Measurements from ENCODE around the gene OR5T2. TPM values are rescaled to one million over a fixed set of nuclear protein-coding genes. Genes with fewer than 3 reads are reported as not detected.

The OR5T2 gene
- total and polyA plus RNA-seq, 10 donors: not detected

Other genes starting within 250 kb of the OR5T2 start
- not detected for gene OR5F1, start 239.6 kb downstream of the OR5T2 start, total RNA-seq
- not detected for gene OR5F1, start 239.6 kb downstream of the OR5T2 start, polyA plus RNA-seq
- gene OR5AS1, start 206.6 kb downstream of the OR5T2 start, total RNA-seq: not detected
- not detected for gene OR5AS1, start 206.6 kb downstream of the OR5T2 start, polyA plus RNA-seq
- gene OR8I2, start 140.9 kb downstream of the OR5T2 start, total RNA-seq: not detected
- not detected for gene OR8I2, start 140.9 kb downstream of the OR5T2 start, polyA plus RNA-seq
- gene OR8H2, start 130.6 kb downstream of the OR5T2 start, total RNA-seq: not detected
- gene OR8H2, start 130.6 kb downstream of the OR5T2 start, polyA plus RNA-seq: under 1 TPM in 1 of 3 donors, not detected in 2; 0.10 TPM
- gene OR8H3, start 111.9 kb downstream of the OR5T2 start, total RNA-seq: not detected
- gene OR8H3, start 111.9 kb downstream of the OR5T2 start, polyA plus RNA-seq: not detected
- not detected for gene OR8J3, start 94.1 kb downstream of the OR5T2 start, total RNA-seq
- not detected for gene OR8J3, start 94.1 kb downstream of the OR5T2 start, polyA plus RNA-seq
- not detected for gene OR8K5, start 73.9 kb downstream of the OR5T2 start, total RNA-seq
- not detected for gene OR8K5, start 73.9 kb downstream of the OR5T2 start, polyA plus RNA-seq
- gene OR5J2, start 57.6 kb downstream of the OR5T2 start, total RNA-seq: not detected
- gene OR5J2, start 57.6 kb downstream of the OR5T2 start, polyA plus RNA-seq: not detected
- not detected for gene OR5T3, start 18.0 kb upstream of the OR5T2 start, total RNA-seq
- not detected for gene OR5T3, start 18.0 kb upstream of the OR5T2 start, polyA plus RNA-seq
- not detected for gene OR5T1, start 39.9 kb upstream of the OR5T2 start, total RNA-seq
- gene OR5T1, start 39.9 kb upstream of the OR5T2 start, polyA plus RNA-seq: not detected
- not detected for gene OR8H1, start 58.0 kb upstream of the OR5T2 start, total RNA-seq
- not detected for gene OR8H1, start 58.0 kb upstream of the OR5T2 start, polyA plus RNA-seq
- gene OR8K3, start 80.9 kb upstream of the OR5T2 start, total RNA-seq: not detected
- not detected for gene OR8K3, start 80.9 kb upstream of the OR5T2 start, polyA plus RNA-seq
- gene OR8K1, start 111.8 kb upstream of the OR5T2 start, total RNA-seq: not detected
- not detected for gene OR8K1, start 111.8 kb upstream of the OR5T2 start, polyA plus RNA-seq
- gene OR8J1, start 120.0 kb upstream of the OR5T2 start, total RNA-seq: not detected
- gene OR8J1, start 120.0 kb upstream of the OR5T2 start, polyA plus RNA-seq: not detected
- not detected for gene OR8U1, start 141.4 kb upstream of the OR5T2 start, total RNA-seq
- gene OR8U1, start 141.4 kb upstream of the OR5T2 start, polyA plus RNA-seq: not detected
- gene OR5AL1, start 178.4 kb upstream of the OR5T2 start, total RNA-seq: not detected
- not detected for gene OR5AL1, start 178.4 kb upstream of the OR5T2 start, polyA plus RNA-seq
- gene OR5M3, start 239.1 kb upstream of the OR5T2 start, total RNA-seq: not detected
- gene OR5M3, start 239.1 kb upstream of the OR5T2 start, polyA plus RNA-seq: not detected